ENCODE data around the gene RPS6KA5.

The RPS6KA5 gene

GRCh38 chr14:90807060-90807459 lies 253.4 kb downstream of the RPS6KA5 start:
- no peak for DNase-seq (ENCODE audit: low read depth)

- no peak for DNase-seq (ENCODE audit: low read depth)
Measured at GRCh38 chr14:90805662-90806540, 254.5 kb downstream of the RPS6KA5 start.

GRCh38 chr14:90805084-90805391 lies 255.4 kb downstream of the RPS6KA5 start:
- DNase-seq (ENCODE audit: low read depth), result no peak

- DNase-seq (ENCODE audit: low read depth), result no peak
Measured at GRCh38 chr14:90804292-90805083, 256.0 kb downstream of the RPS6KA5 start.

GRCh38 chr14:90803249-90803648 lies 257.2 kb downstream of the RPS6KA5 start:
- DNase-seq (ENCODE audit: low read depth), result no peak

GRCh38 chr14:90799420-90799819 lies 261.0 kb downstream of the RPS6KA5 start:
- DNase-seq (ENCODE audit: low read depth), result no peak

GRCh38 chr14:90797919-90798318 lies 262.5 kb downstream of the RPS6KA5 start:
- no peak for DNase-seq (ENCODE audit: low read depth)

Measured in ELR (cell line).